Colon (tissue), 2 donors: Measurements from ENCODE around the gene RELL1.

Experiments used
- FAIRE-seq: peaks from 2 replicates; lab custom pipeline; 2012; peaks lifted over from hg19 to GRCh38; lab: Jason Lieb, UNC
- donor health status: control.
- donor health status: control.

The RELL1 gene

GRCh38 chr4:37686373-37687193, at the start of gene RELL1:
Gene RELL1, minus strand, starts transcription at chr4:37686376. Its CDS starts 89 bp downstream, at chr4:37686287.
- peak; percentile 14 for FAIRE-seq

GRCh38 chr4:37735578-37735977, 49.4 kb upstream of the RELL1 start:
- no peak for FAIRE-seq

GRCh38 chr4:37734989-37735388, 48.8 kb upstream of the RELL1 start:
- no peak for FAIRE-seq

GRCh38 chr4:37733240-37733867, 47.2 kb upstream of the RELL1 start:
- FAIRE-seq: no peak

GRCh38 chr4:37732526-37733186, 46.5 kb upstream of the RELL1 start:
- FAIRE-seq: no peak

- no peak for FAIRE-seq
Measured at GRCh38 chr4:37729649-37730004, 43.5 kb upstream of the RELL1 start.

GRCh38 chr4:37728064-37728463, 41.9 kb upstream of the RELL1 start:
- no peak for FAIRE-seq

GRCh38 chr4:37727635-37728034, 41.5 kb upstream of the RELL1 start:
- no peak for FAIRE-seq

GRCh38 chr4:37726666-37727065, 40.5 kb upstream of the RELL1 start:
- FAIRE-seq: no peak

- no peak for FAIRE-seq
Measured at GRCh38 chr4:37725718-37726117, 39.5 kb upstream of the RELL1 start.

- FAIRE-seq: no peak
Measured at GRCh38 chr4:37723067-37723466, 36.9 kb upstream of the RELL1 start.

- FAIRE-seq: no peak
Measured at GRCh38 chr4:37721995-37722638, 35.9 kb upstream of the RELL1 start.

GRCh38 chr4:37719021-37719420, 32.8 kb upstream of the RELL1 start:
- FAIRE-seq: no peak

- FAIRE-seq: no peak
Measured at GRCh38 chr4:37717576-37717975, 31.4 kb upstream of the RELL1 start.

- peak; percentile 5 for FAIRE-seq
Measured at GRCh38 chr4:37715889-37716402, 29.8 kb upstream of the RELL1 start.

- FAIRE-seq: no peak
Measured at GRCh38 chr4:37710491-37710890, 24.3 kb upstream of the RELL1 start.

GRCh38 chr4:37706032-37706431, 19.9 kb upstream of the RELL1 start:
- FAIRE-seq: no peak

GRCh38 chr4:37705571-37705970, 19.4 kb upstream of the RELL1 start:
- no peak for FAIRE-seq

- FAIRE-seq: no peak
Measured at GRCh38 chr4:37699868-37700481, 13.8 kb upstream of the RELL1 start.

- no peak for FAIRE-seq
Measured at GRCh38 chr4:37697566-37697965, 11.4 kb upstream of the RELL1 start.

- FAIRE-seq: no peak
Measured at GRCh38 chr4:37693450-37694190, 7.4 kb upstream of the RELL1 start.
